Right atrium auricular region (tissue), 2 donors: ENCODE measurements around the gene RTN1. TPM values are rescaled to one million over a fixed set of nuclear protein-coding genes. Genes with fewer than 3 reads are reported as not detected.

Experiments
- DNase-seq: peaks from one replicate; pipeline ENCODE4 v3.0.0-alpha.2; 2019; ENCODE audit warnings: low spot score
- H3K27ac ChIP-seq, 2 donors: fragments of 200-600 bp; sonication (generic); 1 replicate in 1 of 2; 2 replicates in 1 of 2; pipeline ENCODE4 v1.5.1; 2016 to 2019
- H3K27me3 ChIP-seq, 2 donors: fragments of 200-600 bp; sonication (generic); one replicate each; pipeline versions ENCODE4 v1.5.1 to v1.6.0; 2017 to 2019
- H3K36me3 ChIP-seq: fragments of 200-600 bp; sonication (generic); one replicate; pipeline ENCODE4 v1.5.1; 2016
- H3K4me1 ChIP-seq, 2 donors: fragments of 200-600 bp; sonication (generic); one replicate each; pipeline versions ENCODE4 v1.5.1 to v1.6.0; 2017 to 2019
- H3K4me3 ChIP-seq, 2 donors: fragments of 200-600 bp; sonication (generic); 1 replicate in 1 of 2; 2 replicates in 1 of 2; pipeline ENCODE4 v1.5.1; 2017 to 2019; ENCODE audit warnings: mild to moderate bottlenecking in 1 of 2, moderate library complexity in 1 of 2
- H3K9me3 ChIP-seq, 2 donors: fragments of 200-600 bp; sonication (generic); one replicate each; pipeline ENCODE4 v1.5.1; 2019
- CTCF ChIP-seq, 2 donors: fragments of 200-600 bp; sonication (generic); IDR thresholded peaks; one replicate each; pipeline ENCODE4 v1.5.1; 2019; ENCODE audit warnings: antibody characterized with exemption in 2 of 2
- total RNA-seq, 2 donors: library from RNA; depleted of rRNA; stranded (reverse); fragments of >200 nt; gene quantifications; one replicate each; pipeline ENCODE4 v1.1.0, GENCODE V29; 2016

Gene RTN1
- total RNA-seq, 2 donors from 2014 or later, result 1.3 to 2.7 TPM

GRCh38 chr14:59832653-59833294 lies 37.8 kb downstream of the RTN1 start:
- no peaks in the 10 kb centered on the region for H3K4me1 ChIP-seq
- DNase-seq, result no peak
- H3K27me3 ChIP-seq, result no peaks in the 10 kb centered on the region
- no peak overlapping the region for H3K27ac ChIP-seq
- no peak overlapping the region for H3K4me3 ChIP-seq
- no peak for TF ChIP-seq CTCF (IDR thresholded peaks at IDR 0.05)
- H3K36me3 ChIP-seq, result no peaks in the 10 kb centered on the region
- no peaks in the 10 kb centered on the region for H3K9me3 ChIP-seq

GRCh38 chr14:59831121-59831730 lies 39.4 kb downstream of the RTN1 start:
- Histone ChIP-seq H3K27ac (no peak overlapping the region), H3K36me3 (no peaks in the 10 kb centered on the region), H3K4me1 (no peaks in the 10 kb centered on the region), H3K4me3 (no peak overlapping the region), H3K9me3 (no peaks in the 10 kb centered on the region), H3K27me3 (no peaks in the 10 kb centered on the region)
- no peak for DNase-seq
- TF ChIP-seq CTCF (IDR thresholded peaks at IDR 0.05), result no peak

DNA sequence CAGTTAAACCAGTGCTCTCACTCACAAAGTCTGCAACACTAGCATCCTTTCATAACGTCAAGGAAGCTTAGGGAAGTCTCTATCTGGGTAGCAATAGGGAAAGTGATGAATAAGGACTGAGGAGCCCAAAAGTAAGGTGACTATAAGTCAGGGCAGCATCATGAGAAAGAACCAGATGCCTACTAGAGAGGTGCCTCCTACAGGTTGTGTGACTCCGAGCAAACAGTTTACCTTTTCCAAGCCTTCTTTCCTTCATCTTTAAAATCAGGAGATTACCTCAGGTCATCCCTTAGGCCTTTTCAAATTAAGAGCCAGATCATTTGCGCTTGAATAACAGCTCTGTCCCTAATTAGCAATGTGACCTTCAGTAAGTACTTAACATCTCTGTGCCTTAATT lies 40.2 kb downstream of the RTN1 start:
- Histone ChIP-seq H3K4me1 (no peaks in the 10 kb centered on the region), H3K9me3 (no peaks in the 10 kb centered on the region), H3K27me3 (no peaks in the 10 kb centered on the region), H3K4me3 (no peak overlapping the region), H3K36me3 (no peaks in the 10 kb centered on the region), H3K27ac (no peak overlapping the region)
- TF ChIP-seq CTCF (IDR thresholded peaks at IDR 0.05), result no peak
- DNase-seq, result no peak

DNA sequence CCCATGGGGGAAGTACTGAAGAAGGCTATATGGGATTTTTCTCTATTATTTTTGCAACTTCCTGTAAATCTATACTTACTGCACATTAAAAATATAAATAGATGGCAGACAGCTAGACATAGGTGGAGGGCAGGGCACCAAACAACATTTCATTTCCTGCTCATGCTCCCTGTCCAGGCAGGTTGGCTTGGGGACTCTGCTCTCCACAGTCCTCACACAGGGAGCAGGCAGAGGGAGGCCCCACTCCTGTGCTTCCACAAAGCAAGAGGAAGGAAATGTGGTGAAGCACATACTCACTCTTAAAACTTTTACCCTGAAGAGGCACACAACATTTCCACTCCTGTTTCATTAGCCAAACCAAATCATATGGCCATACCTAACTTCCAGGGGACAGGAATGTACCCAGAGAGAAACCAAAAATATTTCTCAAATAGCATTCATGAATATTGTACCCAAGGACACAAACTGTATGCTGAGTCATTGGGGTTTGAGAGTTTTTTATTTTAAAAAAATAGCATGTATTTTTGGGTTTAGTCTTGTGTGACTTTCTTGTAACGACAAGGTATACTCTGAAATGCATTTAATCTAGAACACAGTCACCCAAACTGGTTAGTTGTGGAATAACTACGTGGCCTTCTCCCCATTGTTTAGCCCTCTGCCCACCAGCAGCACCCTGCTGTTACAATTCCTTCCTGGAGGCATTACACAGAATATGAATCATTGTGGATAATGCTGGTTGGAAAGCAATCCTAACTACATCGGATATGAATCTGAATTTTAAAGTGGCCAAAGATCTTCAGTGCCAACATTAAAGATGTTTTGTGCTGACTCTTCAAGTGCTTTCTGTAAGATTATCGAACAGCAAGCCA lies 40.9 kb downstream of the RTN1 start:
- Histone ChIP-seq H3K27me3 (no peaks in the 10 kb centered on the region), H3K4me3 (no peak overlapping the region), H3K36me3 (no peaks in the 10 kb centered on the region), H3K9me3 (no peaks in the 10 kb centered on the region), H3K27ac (no peak overlapping the region), H3K4me1 (no peaks in the 10 kb centered on the region)
- no peak for TF ChIP-seq CTCF (IDR thresholded peaks at IDR 0.05)
- no peak for DNase-seq

- no peaks in the 10 kb centered on the region for H3K4me1 ChIP-seq
- no peaks in the 10 kb centered on the region for H3K36me3 ChIP-seq
- TF ChIP-seq CTCF (IDR thresholded peaks at IDR 0.05), result no peak
- H3K4me3 ChIP-seq, result no peak overlapping the region
- H3K27me3 ChIP-seq, result no peaks in the 10 kb centered on the region
- DNase-seq, result no peak
- no peak overlapping the region for H3K27ac ChIP-seq
- no peaks in the 10 kb centered on the region for H3K9me3 ChIP-seq
These were observed 42.3 kb downstream of the RTN1 start for GRCh38 chr14:59828276-59828675.
